ENCODE data around the gene POC1A.

DNA sequence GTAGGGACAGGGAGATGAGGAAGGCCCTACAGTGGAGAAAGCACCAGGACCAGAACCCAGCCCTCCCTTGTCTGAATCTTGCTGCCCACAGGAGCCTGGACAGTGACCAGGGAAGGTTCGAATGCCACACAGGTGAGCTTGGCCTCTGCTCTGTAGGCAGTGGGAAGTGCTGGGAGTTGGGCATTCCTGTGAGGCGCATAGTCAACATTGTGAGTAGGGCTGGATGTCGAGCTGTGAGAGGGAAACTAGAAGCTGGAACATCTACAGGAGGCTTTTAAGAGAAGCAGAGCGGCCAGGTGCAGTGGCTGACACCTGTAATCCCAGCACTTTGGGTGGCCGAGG lies 23.4 kb upstream of the POC1A start:
- TF ChIP-seq, protein P1, sequence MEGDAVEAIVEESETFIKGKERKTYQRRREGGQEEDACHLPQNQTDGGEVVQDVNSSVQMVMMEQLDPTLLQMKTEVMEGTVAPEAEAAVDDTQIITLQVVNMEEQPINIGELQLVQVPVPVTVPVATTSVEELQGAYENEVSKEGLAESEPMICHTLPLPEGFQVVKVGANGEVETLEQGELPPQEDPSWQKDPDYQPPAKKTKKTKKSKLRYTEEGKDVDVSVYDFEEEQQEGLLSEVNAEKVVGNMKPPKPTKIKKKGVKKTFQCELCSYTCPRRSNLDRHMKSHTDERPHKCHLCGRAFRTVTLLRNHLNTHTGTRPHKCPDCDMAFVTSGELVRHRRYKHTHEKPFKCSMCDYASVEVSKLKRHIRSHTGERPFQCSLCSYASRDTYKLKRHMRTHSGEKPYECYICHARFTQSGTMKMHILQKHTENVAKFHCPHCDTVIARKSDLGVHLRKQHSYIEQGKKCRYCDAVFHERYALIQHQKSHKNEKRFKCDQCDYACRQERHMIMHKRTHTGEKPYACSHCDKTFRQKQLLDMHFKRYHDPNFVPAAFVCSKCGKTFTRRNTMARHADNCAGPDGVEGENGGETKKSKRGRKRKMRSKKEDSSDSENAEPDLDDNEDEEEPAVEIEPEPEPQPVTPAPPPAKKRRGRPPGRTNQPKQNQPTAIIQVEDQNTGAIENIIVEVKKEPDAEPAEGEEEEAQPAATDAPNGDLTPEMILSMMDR (conservative IDR thresholded peaks at IDR 0.05), result no peak
- no peak for TF ChIP-seq EZH2 (IDR thresholded peaks at IDR 0.05; ENCODE audit: low read depth)

All from PC-9 (cell line).